HG03442 (cell line): ENCODE data around the gene MAD2L1BP.
"Not testable (repeated sequence)": the region's sequence is repeated elsewhere in the genome, so short reads cannot be mapped to it uniquely, and the experiment has no call there.

Source experiments
- ATAC-seq: cut with Tn5 transposase; IDR thresholded peaks from one replicate; pipeline ENCODE4 v1.9.1; 2021; ENCODE audit warnings: mild to moderate bottlenecking, moderate library complexity; ENCODE audit not compliant: unreplicated experiment

The MAD2L1BP gene

GRCh38 chr6:43625393-43625992 lies 10.1 kb upstream of the MAD2L1BP start:
- ATAC-seq, result no peak

- ATAC-seq, result no peak
Measured at GRCh38 chr6:43627008-43627825, 8.4 kb upstream of the MAD2L1BP start.

GRCh38 chr6:43628393-43629103 lies 7.1 kb upstream of the MAD2L1BP start:
- no peak for ATAC-seq

- peak; percentile 83 for ATAC-seq
Measured at GRCh38 chr6:43629104-43629504, 6.5 kb upstream of the MAD2L1BP start, which contains the start of gene GTPBP2. Gene GTPBP2 (minus strand): TSS chr6:43629264. CDS start chr6:43629162, 102 bp downstream.

- peak; percentile 53 for ATAC-seq
Measured at GRCh38 chr6:43629505-43630300, 5.9 kb upstream of the MAD2L1BP start.

GRCh38 chr6:43630980-43631619 lies 4.5 kb upstream of the MAD2L1BP start:
- ATAC-seq, result no peak

- ATAC-seq, result not testable (repeated sequence)
Measured at GRCh38 chr6:43633002-43633401, 2.6 kb upstream of the MAD2L1BP start.

GRCh38 chr6:43634702-43635303 lies 837 bp upstream of the MAD2L1BP start:
- no peak for ATAC-seq

GRCh38 chr6:43636308-43636659 lies 644 bp downstream of the MAD2L1BP start:
- no peak for ATAC-seq

- no peak for ATAC-seq
Measured at GRCh38 chr6:43639984-43640800, 4.6 kb downstream of the MAD2L1BP start.

GRCh38 chr6:43644940-43645612 lies 9.4 kb downstream of the MAD2L1BP start, which contains the start of gene RSPH9:
Gene RSPH9 (plus strand): TSS chr6:43645036. CDS start chr6:43645099, 63 bp downstream.
- no peak for ATAC-seq

- ATAC-seq, result no peak
Measured at GRCh38 chr6:43645613-43645964, 9.9 kb downstream of the MAD2L1BP start.

GRCh38 chr6:43647613-43648012 lies 12.0 kb downstream of the MAD2L1BP start:
- ATAC-seq, result no peak

GRCh38 chr6:43648248-43648647 lies 12.6 kb downstream of the MAD2L1BP start:
- no peak for ATAC-seq

GRCh38 chr6:43652822-43653221 lies 17.2 kb downstream of the MAD2L1BP start:
- ATAC-seq, result not testable (repeated sequence)

- ATAC-seq, result no peak
Measured at GRCh38 chr6:43657221-43657802, 21.7 kb downstream of the MAD2L1BP start.

- no peak for ATAC-seq
Measured at GRCh38 chr6:43658161-43658560, 22.5 kb downstream of the MAD2L1BP start.

- not testable (repeated sequence) for ATAC-seq
Measured at GRCh38 chr6:43662948-43663347, 27.3 kb downstream of the MAD2L1BP start.
